CD4-positive, alpha-beta T cell treated with Interleukin-12 subunit alpha and Interleukin-12 subunit beta, for 1 hour (primary cell): Measurements from ENCODE around the gene CLCA2.

Source experiments
- DNase-seq: peaks from one replicate; pipeline ENCODE4 v3.0.0-alpha.2; 2020

CLCA2 gene

GRCh38 chr1:86429835-86430234 lies 5.9 kb downstream of the CLCA2 start:
- DNase-seq, result no peak

GRCh38 chr1:86430376-86430775 lies 6.4 kb downstream of the CLCA2 start:
- no peak for DNase-seq

- DNase-seq, result no peak
Observed at GRCh38 chr1:86434059-86434458, 10.1 kb downstream of the CLCA2 start.

GRCh38 chr1:86435327-86435726 lies 11.4 kb downstream of the CLCA2 start:
- no peak for DNase-seq

GRCh38 chr1:86436041-86436440 lies 12.1 kb downstream of the CLCA2 start:
- DNase-seq, result no peak

GRCh38 chr1:86441581-86441980 lies 17.6 kb downstream of the CLCA2 start:
- DNase-seq, result peak; percentile 24

- no peak for DNase-seq
Observed at GRCh38 chr1:86441997-86442396, 18.0 kb downstream of the CLCA2 start.

GRCh38 chr1:86445919-86446318 lies 21.9 kb downstream of the CLCA2 start:
- DNase-seq, result no peak

GRCh38 chr1:86447198-86447790 lies 23.3 kb downstream of the CLCA2 start:
- DNase-seq, result no peak

- no peak for DNase-seq
Observed at GRCh38 chr1:86448670-86449069, 24.7 kb downstream of the CLCA2 start.

- DNase-seq, result no peak
Observed at GRCh38 chr1:86449103-86449502, 25.1 kb downstream of the CLCA2 start.

- DNase-seq, result no peak
Observed at GRCh38 chr1:86450847-86451246, 26.9 kb downstream of the CLCA2 start.

- no peak for DNase-seq
Observed at GRCh38 chr1:86453664-86454063, 29.7 kb downstream of the CLCA2 start.

GRCh38 chr1:86455073-86455472 lies 31.1 kb downstream of the CLCA2 start:
- no peak for DNase-seq

GRCh38 chr1:86460998-86461397 lies 37.0 kb downstream of the CLCA2 start:
- no peak for DNase-seq

- DNase-seq, result no peak
Observed at GRCh38 chr1:86461482-86461881, 37.5 kb downstream of the CLCA2 start.

GRCh38 chr1:86464819-86465218 lies 40.8 kb downstream of the CLCA2 start:
- DNase-seq, result no peak

- no peak for DNase-seq
Observed at GRCh38 chr1:86466109-86466844, 42.3 kb downstream of the CLCA2 start.

- no peak for DNase-seq
Observed at GRCh38 chr1:86466986-86467385, 43.0 kb downstream of the CLCA2 start.

GRCh38 chr1:86468501-86468977 lies 44.6 kb downstream of the CLCA2 start, which contains the start of gene CLCA1:
TSS of gene CLCA1 (plus strand) at chr1:86468927. CDS start at chr1:86468972, 45 bp downstream.
- no peak for DNase-seq

- no peak for DNase-seq
Observed at GRCh38 chr1:86470859-86471258, 46.9 kb downstream of the CLCA2 start.

- DNase-seq, result no peak
Observed at GRCh38 chr1:86471291-86471690, 47.3 kb downstream of the CLCA2 start.

- no peak for DNase-seq
Observed at GRCh38 chr1:86472152-86472551, 48.2 kb downstream of the CLCA2 start.

GRCh38 chr1:86472767-86473166 lies 48.8 kb downstream of the CLCA2 start:
- DNase-seq, result no peak

GRCh38 chr1:86477256-86477655 lies 53.3 kb downstream of the CLCA2 start:
- no peak for DNase-seq
